GM19025 (cell line): ENCODE data around the gene HEG1.

Experiments used
- ATAC-seq: cut with Tn5 transposase; IDR thresholded peaks from one replicate; pipeline ENCODE4 v1.9.1; 2021; ENCODE audit warnings: mild to moderate bottlenecking, low read depth, moderate library complexity; ENCODE audit not compliant: unreplicated experiment

The HEG1 gene

GRCh38 chr3:125072749-125073389, 17.1 kb upstream of the HEG1 start:
- ATAC-seq, result no peak

- no peak for ATAC-seq
These were observed 16.5 kb upstream of the HEG1 start for GRCh38 chr3:125072301-125072700.

- no peak for ATAC-seq
These were observed 14.4 kb upstream of the HEG1 start for GRCh38 chr3:125069968-125070745.

- no peak for ATAC-seq
These were observed 13.7 kb upstream of the HEG1 start for GRCh38 chr3:125069452-125069851.

GRCh38 chr3:125068265-125068664, 12.5 kb upstream of the HEG1 start:
- no peak for ATAC-seq

- ATAC-seq, result no peak
These were observed 11.4 kb upstream of the HEG1 start for GRCh38 chr3:125067225-125067624.

GRCh38 chr3:125062904-125063618, 7.3 kb upstream of the HEG1 start:
- ATAC-seq, result no peak

- no peak for ATAC-seq
These were observed 5.8 kb upstream of the HEG1 start for GRCh38 chr3:125061646-125062045.

- no peak for ATAC-seq
These were observed 5.4 kb upstream of the HEG1 start for GRCh38 chr3:125061170-125061569.

GRCh38 chr3:125059488-125060245, 3.9 kb upstream of the HEG1 start:
- no peak for ATAC-seq

- no peak for ATAC-seq
These were observed 3.2 kb upstream of the HEG1 start for GRCh38 chr3:125058959-125059358.

- no peak for ATAC-seq
These were observed 2.7 kb upstream of the HEG1 start for GRCh38 chr3:125058529-125058928.

GRCh38 chr3:125057186-125057850, 1.5 kb upstream of the HEG1 start:
- ATAC-seq, result no peak

- peak; percentile 23 for ATAC-seq
These were observed 375 bp downstream of the HEG1 start for GRCh38 chr3:125055331-125055912.

- no peak for ATAC-seq
These were observed 1.1 kb downstream of the HEG1 start for GRCh38 chr3:125054449-125055329.

- ATAC-seq, result no peak
These were observed 1.7 kb downstream of the HEG1 start for GRCh38 chr3:125054062-125054448.

- ATAC-seq, result no peak
These were observed 2.5 kb downstream of the HEG1 start for GRCh38 chr3:125053304-125053699.

- ATAC-seq, result no peak
These were observed 3.0 kb downstream of the HEG1 start for GRCh38 chr3:125052624-125053303.
